22Rv1 (cell line): Measurements from ENCODE around the gene LCE3A.

ENCODE experiments used
- H3K27ac ChIP-seq: fragments of 450-650 bp; 2 replicates; pipeline ENCODE4 v1.5.1; 2017
- CTCF ChIP-seq: fragments of 450-650 bp; IDR thresholded peaks from 2 replicates; pipeline ENCODE4 v1.5.1; 2017; ENCODE audit warnings: mild to moderate bottlenecking
- ZFX ChIP-seq: fragments of 450-650 bp; IDR thresholded peaks from 2 replicates; pipeline ENCODE4 v1.6.1; 2017; ENCODE audit warnings: antibody characterized with exemption, borderline replicate concordance

LCE3A gene

GRCh38 chr1:152646656-152647055 is 23.8 kb upstream of the LCE3A start:
- no peak for TF ChIP-seq ZFX
- no peak for TF ChIP-seq CTCF
- H3K27ac ChIP-seq: no peak overlapping the region

GRCh38 chr1:152645146-152645545 is 22.2 kb upstream of the LCE3A start:
- TF ChIP-seq CTCF (no peak), ZFX (no peak)
- no peak overlapping the region for H3K27ac ChIP-seq

- no peak overlapping the region for H3K27ac ChIP-seq
Observed at GRCh38 chr1:152643945-152644344, 21.0 kb upstream of the LCE3A start.

GRCh38 chr1:152640351-152640750 is 17.4 kb upstream of the LCE3A start:
- H3K27ac ChIP-seq: no peak overlapping the region
- TF ChIP-seq ZFX: no peak
- TF ChIP-seq CTCF: no peak

More at GRCh38 chr1:152643945-152644344, 21.0 kb upstream of the LCE3A start:
- TF ChIP-seq CTCF (no peak), ZFX (no peak)

GRCh38 chr1:152630596-152630995 is 7.7 kb upstream of the LCE3A start:
- TF ChIP-seq CTCF: no peak
- no peak overlapping the region for H3K27ac ChIP-seq

- H3K27ac ChIP-seq: no peak overlapping the region
- no peak for TF ChIP-seq CTCF
Observed at GRCh38 chr1:152626744-152627143, 3.8 kb upstream of the LCE3A start.

GRCh38 chr1:152623203-152623844 is 421 bp upstream of the LCE3A start:
- no peak overlapping the region for H3K27ac ChIP-seq
- TF ChIP-seq CTCF: peak; percentile 72
- no peak for TF ChIP-seq ZFX
